SK-N-SH treated with all-trans-retinoic acid at 6 μM for 48 hours (cell line): Measurements from ENCODE around the gene PXDC1.

Experiments used
- ATAC-seq: fragments of 200-7000 bp; cut with Tn5 transposase; 3 replicates; pipeline ENCODE4 v1.9.1; 2020; ENCODE audit warnings: mild to moderate bottlenecking, moderate library complexity
- ARNTL ChIP-seq: fragments of 450-650 bp; formaldehyde crosslinking; IDR thresholded peaks from 2 replicates; pipeline ENCODE4 v1.5.0; 2020; ENCODE audit warnings: low read depth, mild to moderate bottlenecking, moderate library complexity, borderline replicate concordance
- CREB5 ChIP-seq: fragments of 250-450 bp; sonication (Bioruptor Pico); IDR thresholded peaks from 2 replicates; pipeline ENCODE4 v1.5.1; 2020; ENCODE audit warnings: low read depth, mild to moderate bottlenecking, moderate library complexity
- CSDC2 ChIP-seq: fragments of 250-450 bp; sonication (Bioruptor Pico); IDR thresholded peaks from 2 replicates; pipeline ENCODE4 v1.5.0; 2020; ENCODE audit warnings: mild to moderate bottlenecking, moderate library complexity
- ESRRG ChIP-seq: fragments of 250-450 bp; sonication (Bioruptor Pico); IDR thresholded peaks from 2 replicates; pipeline ENCODE4 v1.6.1; 2021; ENCODE audit warnings: mild to moderate bottlenecking
- GLIS3 ChIP-seq: fragments of 250-450 bp; sonication (Bioruptor Pico); IDR thresholded peaks from 2 replicates; pipeline ENCODE4 v1.5.0; 2020; ENCODE audit warnings: mild to moderate bottlenecking, moderate library complexity
- OSR1 ChIP-seq: fragments of 250-450 bp; sonication (Bioruptor Pico); IDR thresholded peaks from 2 replicates; pipeline ENCODE4 v1.8.0; 2022; ENCODE audit warnings: moderate library complexity, mild to moderate bottlenecking, inconsistent platforms
- POU6F1 ChIP-seq: fragments of 250-450 bp; sonication (Bioruptor Pico); IDR thresholded peaks from 2 replicates; pipeline ENCODE4 v1.8.0; 2021; ENCODE audit warnings: low read depth, mild to moderate bottlenecking, moderate library complexity, borderline replicate concordance
- PPARA ChIP-seq: fragments of 250-450 bp; sonication (Bioruptor Pico); IDR thresholded peaks from 2 replicates; pipeline ENCODE4 v1.5.0; 2020; ENCODE audit warnings: mild to moderate bottlenecking, borderline replicate concordance
- RARB ChIP-seq: fragments of 250-450 bp; sonication (Bioruptor Pico); IDR thresholded peaks from 2 replicates; pipeline ENCODE4 v1.8.0; 2021; ENCODE audit warnings: mild to moderate bottlenecking, moderate library complexity
- SNAI2 ChIP-seq: fragments of 250-450 bp; sonication (Bioruptor Pico); IDR thresholded peaks from 2 replicates; pipeline ENCODE4 v1.5.0; 2020; ENCODE audit warnings: mild to moderate bottlenecking, moderate library complexity
- TCF4 ChIP-seq: fragments of 250-450 bp; sonication (Bioruptor Pico); IDR thresholded peaks from 2 replicates; pipeline ENCODE4 v1.8.0; 2021; ENCODE audit warnings: mild to moderate bottlenecking, moderate library complexity, borderline replicate concordance
- TOX ChIP-seq: fragments of 250-450 bp; sonication (Bioruptor Pico); IDR thresholded peaks from 2 replicates; pipeline ENCODE4 v1.8.0; 2021; ENCODE audit warnings: mild to moderate bottlenecking, moderate library complexity, borderline replicate concordance
- ZC3H10 ChIP-seq: fragments of 250-450 bp; sonication (Bioruptor Pico); IDR thresholded peaks from 2 replicates; pipeline ENCODE4 v1.5.1; 2021; ENCODE audit warnings: mild to moderate bottlenecking, moderate library complexity
- ZFP3 ChIP-seq: fragments of 250-450 bp; sonication (Bioruptor Pico); IDR thresholded peaks from 2 replicates; pipeline ENCODE4 v1.5.0; 2020; ENCODE audit warnings: mild to moderate bottlenecking, moderate library complexity
- ZFP30 ChIP-seq: fragments of 450-650 bp; formaldehyde crosslinking; IDR thresholded peaks from 2 replicates; pipeline ENCODE4 v1.5.0; 2022; ENCODE audit warnings: mild to moderate bottlenecking, moderate library complexity
- ZNF565 ChIP-seq: fragments of 450-650 bp; formaldehyde crosslinking; conservative IDR thresholded peaks from 2 replicates; pipeline ENCODE4 v1.5.0; 2020; ENCODE audit warnings: low read depth, mild to moderate bottlenecking, moderate library complexity
- ZNF8 ChIP-seq: fragments of 450-650 bp; formaldehyde crosslinking; IDR thresholded peaks from 2 replicates; pipeline ENCODE4 v1.5.0; 2020; ENCODE audit warnings: mild to moderate bottlenecking, moderate library complexity
- TF ChIP-seq, protein P1 (sequence below): fragments of 250-450 bp; sonication (Bioruptor Pico); IDR thresholded peaks from 2 replicates; pipeline ENCODE4 v1.5.0; 2020; ENCODE audit warnings: mild to moderate bottlenecking, moderate library complexity
- TF ChIP-seq, protein P2 (sequence below): fragments of 250-450 bp; sonication (Bioruptor Pico); IDR thresholded peaks from 2 replicates; pipeline ENCODE4 v1.5.1; 2021; ENCODE audit warnings: mild to moderate bottlenecking, moderate library complexity
- TF ChIP-seq, protein P3 (sequence below): fragments of 250-450 bp; sonication (Bioruptor Pico); IDR thresholded peaks from 2 replicates; pipeline ENCODE4 v1.8.0; 2020; ENCODE audit warnings: mild to moderate bottlenecking, moderate library complexity, borderline replicate concordance

The PXDC1 gene

DNA sequence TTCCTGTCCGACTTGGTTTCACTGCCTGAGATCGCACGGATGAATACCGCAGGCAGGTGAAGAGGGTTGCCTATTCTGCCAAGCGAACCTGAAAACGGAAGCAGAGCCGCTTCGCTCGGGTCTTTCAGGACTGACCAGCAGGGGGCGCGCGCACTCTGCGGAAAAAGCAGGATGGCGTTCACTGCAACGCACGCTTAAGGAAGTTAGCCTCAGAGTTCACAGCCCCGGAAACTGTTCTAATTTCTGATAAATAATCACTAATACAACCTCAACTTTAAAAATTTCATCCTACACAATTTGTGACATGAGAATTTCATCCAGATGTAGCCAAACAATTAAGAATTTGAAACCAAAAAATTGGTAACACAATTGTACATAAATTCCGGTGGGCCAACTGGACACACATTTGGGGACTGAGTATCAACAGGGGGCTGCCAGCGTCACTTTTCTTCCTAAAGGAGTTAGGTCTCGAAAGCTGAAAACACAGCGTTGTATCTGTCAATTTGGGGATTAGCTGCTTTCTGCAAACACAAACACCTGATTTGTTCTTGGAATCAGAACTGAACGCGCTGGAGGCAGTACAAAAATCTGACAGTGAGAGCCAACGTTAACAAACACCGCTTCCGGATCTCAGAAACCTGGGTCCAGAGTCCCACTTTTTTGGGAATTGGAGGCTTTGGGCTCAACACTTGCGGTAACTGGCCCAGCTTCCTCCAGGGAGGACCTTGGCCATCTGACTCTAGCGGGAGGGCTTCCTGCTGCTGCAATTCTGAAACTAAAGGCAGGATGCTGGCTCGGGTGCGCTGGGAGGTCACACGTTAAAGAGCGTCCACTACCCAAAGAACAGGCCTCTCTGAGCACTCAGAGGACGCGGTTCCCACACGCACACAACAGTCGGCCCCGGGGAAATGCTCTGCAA lies 8.8 kb downstream of the PXDC1 start:
- ATAC-seq = peak; percentile 71
- TF ChIP-seq, protein P1, sequence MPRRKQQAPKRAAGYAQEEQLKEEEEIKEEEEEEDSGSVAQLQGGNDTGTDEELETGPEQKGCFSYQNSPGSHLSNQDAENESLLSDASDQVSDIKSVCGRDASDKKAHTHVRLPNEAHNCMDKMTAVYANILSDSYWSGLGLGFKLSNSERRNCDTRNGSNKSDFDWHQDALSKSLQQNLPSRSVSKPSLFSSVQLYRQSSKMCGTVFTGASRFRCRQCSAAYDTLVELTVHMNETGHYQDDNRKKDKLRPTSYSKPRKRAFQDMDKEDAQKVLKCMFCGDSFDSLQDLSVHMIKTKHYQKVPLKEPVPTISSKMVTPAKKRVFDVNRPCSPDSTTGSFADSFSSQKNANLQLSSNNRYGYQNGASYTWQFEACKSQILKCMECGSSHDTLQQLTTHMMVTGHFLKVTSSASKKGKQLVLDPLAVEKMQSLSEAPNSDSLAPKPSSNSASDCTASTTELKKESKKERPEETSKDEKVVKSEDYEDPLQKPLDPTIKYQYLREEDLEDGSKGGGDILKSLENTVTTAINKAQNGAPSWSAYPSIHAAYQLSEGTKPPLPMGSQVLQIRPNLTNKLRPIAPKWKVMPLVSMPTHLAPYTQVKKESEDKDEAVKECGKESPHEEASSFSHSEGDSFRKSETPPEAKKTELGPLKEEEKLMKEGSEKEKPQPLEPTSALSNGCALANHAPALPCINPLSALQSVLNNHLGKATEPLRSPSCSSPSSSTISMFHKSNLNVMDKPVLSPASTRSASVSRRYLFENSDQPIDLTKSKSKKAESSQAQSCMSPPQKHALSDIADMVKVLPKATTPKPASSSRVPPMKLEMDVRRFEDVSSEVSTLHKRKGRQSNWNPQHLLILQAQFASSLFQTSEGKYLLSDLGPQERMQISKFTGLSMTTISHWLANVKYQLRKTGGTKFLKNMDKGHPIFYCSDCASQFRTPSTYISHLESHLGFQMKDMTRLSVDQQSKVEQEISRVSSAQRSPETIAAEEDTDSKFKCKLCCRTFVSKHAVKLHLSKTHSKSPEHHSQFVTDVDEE (CRISPR knock-in tag) = no peak
- TF ChIP-seq ESRRG (CRISPR knock-in tag) (no peak), ZNF8 (CRISPR knock-in tag) (0 out of 2 replicates have a peak, but pooled peaks have one; percentile 20)

DNA sequence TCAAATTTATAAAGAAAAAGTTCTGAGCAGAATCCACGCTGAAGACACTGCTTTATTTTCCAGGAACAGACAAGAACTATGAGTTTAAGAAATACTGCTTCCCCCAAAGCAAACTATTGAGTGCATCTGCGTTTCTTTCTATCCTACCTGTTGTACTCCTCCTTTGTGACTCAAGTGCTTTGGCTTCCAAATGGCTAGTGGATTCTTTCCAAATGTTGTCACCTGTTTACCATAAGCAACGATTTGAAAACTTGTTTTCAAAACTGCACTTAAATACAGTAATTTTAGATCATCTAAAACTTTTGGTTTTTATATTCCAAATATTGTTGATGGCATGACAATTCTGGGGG lies 9.5 kb downstream of the PXDC1 start:
- no peak for TF ChIP-seq ZFP3 (CRISPR knock-in tag)
- TF ChIP-seq ARNTL (CRISPR knock-in tag) = no peak
- no peak for TF ChIP-seq ZC3H10 (CRISPR knock-in tag)
- TF ChIP-seq TOX (CRISPR knock-in tag) = no peak
- no peak for TF ChIP-seq SNAI2 (CRISPR knock-in tag)
- ATAC-seq = no peak

GRCh38 chr6:3741477-3741871 lies 10.0 kb downstream of the PXDC1 start:
- TF ChIP-seq RARB (CRISPR knock-in tag) (no peak), ZNF565 (CRISPR knock-in tag) (no peak), SNAI2 (CRISPR knock-in tag) (no peak), ZC3H10 (CRISPR knock-in tag) (no peak)
- TF ChIP-seq, all 23 proteins: peak for 0
- ATAC-seq = no peak

GRCh38 chr6:3740551-3741476 lies 10.7 kb downstream of the PXDC1 start:
- no peak for ATAC-seq
- TF ChIP-seq RARB (CRISPR knock-in tag) = no peak
- TF ChIP-seq, protein P1 (CRISPR knock-in tag) = no peak
- no peak for TF ChIP-seq ZNF8 (CRISPR knock-in tag)
- TF ChIP-seq, protein P2, sequence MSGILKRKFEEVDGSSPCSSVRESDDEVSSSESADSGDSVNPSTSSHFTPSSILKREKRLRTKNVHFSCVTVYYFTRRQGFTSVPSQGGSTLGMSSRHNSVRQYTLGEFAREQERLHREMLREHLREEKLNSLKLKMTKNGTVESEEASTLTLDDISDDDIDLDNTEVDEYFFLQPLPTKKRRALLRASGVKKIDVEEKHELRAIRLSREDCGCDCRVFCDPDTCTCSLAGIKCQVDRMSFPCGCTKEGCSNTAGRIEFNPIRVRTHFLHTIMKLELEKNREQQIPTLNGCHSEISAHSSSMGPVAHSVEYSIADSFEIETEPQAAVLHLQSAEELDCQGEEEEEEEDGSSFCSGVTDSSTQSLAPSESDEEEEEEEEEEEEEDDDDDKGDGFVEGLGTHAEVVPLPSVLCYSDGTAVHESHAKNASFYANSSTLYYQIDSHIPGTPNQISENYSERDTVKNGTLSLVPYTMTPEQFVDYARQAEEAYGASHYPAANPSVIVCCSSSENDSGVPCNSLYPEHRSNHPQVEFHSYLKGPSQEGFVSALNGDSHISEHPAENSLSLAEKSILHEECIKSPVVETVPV (CRISPR knock-in tag) = no peak
- TF ChIP-seq POU6F1 (CRISPR knock-in tag) = no peak
- no peak for TF ChIP-seq PPARA (CRISPR knock-in tag)
- TF ChIP-seq OSR1 (CRISPR knock-in tag) = no peak
- no peak for TF ChIP-seq ARNTL (CRISPR knock-in tag)
- no peak for TF ChIP-seq TOX (CRISPR knock-in tag)
- TF ChIP-seq TCF4 (CRISPR knock-in tag) = no peak
- TF ChIP-seq ESRRG (CRISPR knock-in tag) = no peak
- no peak for TF ChIP-seq ZFP30
- TF ChIP-seq ZFP3 (CRISPR knock-in tag) = no peak
- TF ChIP-seq ZC3H10 (CRISPR knock-in tag) = no peak
- TF ChIP-seq, protein P3, sequence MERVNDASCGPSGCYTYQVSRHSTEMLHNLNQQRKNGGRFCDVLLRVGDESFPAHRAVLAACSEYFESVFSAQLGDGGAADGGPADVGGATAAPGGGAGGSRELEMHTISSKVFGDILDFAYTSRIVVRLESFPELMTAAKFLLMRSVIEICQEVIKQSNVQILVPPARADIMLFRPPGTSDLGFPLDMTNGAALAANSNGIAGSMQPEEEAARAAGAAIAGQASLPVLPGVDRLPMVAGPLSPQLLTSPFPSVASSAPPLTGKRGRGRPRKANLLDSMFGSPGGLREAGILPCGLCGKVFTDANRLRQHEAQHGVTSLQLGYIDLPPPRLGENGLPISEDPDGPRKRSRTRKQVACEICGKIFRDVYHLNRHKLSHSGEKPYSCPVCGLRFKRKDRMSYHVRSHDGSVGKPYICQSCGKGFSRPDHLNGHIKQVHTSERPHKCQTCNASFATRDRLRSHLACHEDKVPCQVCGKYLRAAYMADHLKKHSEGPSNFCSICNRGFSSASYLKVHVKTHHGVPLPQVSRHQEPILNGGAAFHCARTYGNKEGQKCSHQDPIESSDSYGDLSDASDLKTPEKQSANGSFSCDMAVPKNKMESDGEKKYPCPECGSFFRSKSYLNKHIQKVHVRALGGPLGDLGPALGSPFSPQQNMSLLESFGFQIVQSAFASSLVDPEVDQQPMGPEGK (CRISPR knock-in tag) = no peak
- no peak for TF ChIP-seq CSDC2 (CRISPR knock-in tag)
- no peak for TF ChIP-seq GLIS3 (CRISPR knock-in tag)
- TF ChIP-seq CREB5 (CRISPR knock-in tag) = no peak
